Measurements from ENCODE around the gene CPXM1. TPM values are rescaled to one million over a fixed set of nuclear protein-coding genes. Genes with fewer than 3 reads are reported as not detected.

CPXM1 gene
- total and polyA plus RNA-seq, 9 of the 15 experiments (the other 6 are each of a cell fraction or from before 2014, with no cell fraction given) = 0.04 to 1.1 (median 0.37) TPM; not detected in 2

DNA sequence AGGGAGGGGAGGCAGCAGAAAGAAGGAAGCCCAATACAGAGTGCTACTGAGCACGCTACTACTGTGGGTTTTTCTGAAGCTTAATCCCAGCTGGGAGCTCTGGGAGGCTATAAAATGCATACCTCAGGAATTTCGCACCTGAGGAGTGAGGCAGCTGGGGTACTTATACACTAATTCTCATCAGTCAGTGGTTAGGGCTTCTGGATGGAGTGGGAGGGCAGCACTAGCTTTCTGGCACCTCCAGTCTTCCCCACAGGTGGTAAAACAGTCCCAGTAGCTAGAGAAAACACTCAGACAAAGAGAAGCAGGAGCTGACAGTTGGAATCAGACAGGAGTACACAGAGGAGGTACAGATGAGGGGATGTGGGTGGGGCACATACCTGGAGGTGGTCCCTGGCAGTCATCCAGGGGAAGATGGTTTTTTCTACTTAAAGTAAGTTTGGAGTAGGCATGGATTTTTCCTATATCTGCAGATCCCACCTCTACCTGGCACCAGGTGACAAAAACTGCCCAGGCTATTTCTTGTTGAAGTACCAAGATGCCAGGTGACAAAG lies 37.8 kb downstream of the CPXM1 start (continued):
- TF ChIP-seq, protein P1, sequence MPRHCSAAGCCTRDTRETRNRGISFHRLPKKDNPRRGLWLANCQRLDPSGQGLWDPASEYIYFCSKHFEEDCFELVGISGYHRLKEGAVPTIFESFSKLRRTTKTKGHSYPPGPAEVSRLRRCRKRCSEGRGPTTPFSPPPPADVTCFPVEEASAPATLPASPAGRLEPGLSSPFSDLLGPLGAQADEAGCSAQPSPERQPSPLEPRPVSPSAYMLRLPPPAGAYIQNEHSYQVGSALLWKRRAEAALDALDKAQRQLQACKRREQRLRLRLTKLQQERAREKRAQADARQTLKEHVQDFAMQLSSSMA (CRISPR knock-in tag; IDR thresholded peaks at IDR 0.05) = no peak
- TF ChIP-seq TAF1 (IDR thresholded peaks at IDR 0.05; ENCODE audit: control insufficient read depth, extremely low read depth, insufficient read depth, low read length, severe bottlenecking) = no peak
- TF ChIP-seq DMBX1 (CRISPR knock-in tag; IDR thresholded peaks at IDR 0.05; ENCODE audit: borderline replicate concordance) = no peak
- no peak for TF ChIP-seq ZNF274 (IDR thresholded peaks at IDR 0.05; ENCODE audit: borderline replicate concordance, low read depth, low read length)
- no peak for TF ChIP-seq EWSR1 (IDR thresholded peaks at IDR 0.05; ENCODE audit: borderline replicate concordance, low read depth, partially characterized antibody)
- no peak for TF ChIP-seq HIVEP1 (CRISPR knock-in tag; IDR thresholded peaks at IDR 0.05)
- no peak for TF ChIP-seq ZNF41 (CRISPR knock-in tag; conservative IDR thresholded peaks at IDR 0.05)

DNA sequence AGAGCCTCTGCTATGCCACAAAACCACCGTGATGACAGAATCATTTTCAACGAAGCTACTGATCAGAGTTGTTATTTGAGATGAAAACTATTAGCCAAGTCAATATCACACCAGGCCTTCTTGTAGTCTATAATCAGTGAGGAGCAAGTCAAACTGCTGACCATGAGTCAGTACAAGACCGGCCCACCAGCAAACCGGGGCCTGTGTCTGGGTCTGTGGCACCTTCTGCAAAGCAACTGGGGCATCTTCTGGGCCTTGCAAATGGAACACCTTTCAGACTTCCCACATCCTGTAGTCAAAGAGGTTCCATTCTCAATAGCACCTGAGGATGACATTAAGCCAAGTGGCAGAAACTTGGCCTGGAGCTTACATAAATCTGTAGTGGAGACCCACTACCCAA lies 38.5 kb downstream of the CPXM1 start:
- no peak for ATAC-seq
- POLR2A ChIA-PET = interaction anchor here (0.9 to 1.1 kb wide), 2 partner anchors 10 to 27 kb away, joined by 3 to 4 read pairs; no protein-coding TSS in a partner anchor
- no TSS peak for BruUV-seq (replicated peaks)

More for the DNA sequence above, 38.5 kb downstream of the CPXM1 start:
- Histone ChIP-seq H3K27ac (ENCODE audit: extremely low read depth, low read depth, low read length) (no peak overlapping the region), H3K9me3 (replicated peaks; ENCODE audit: control insufficient read depth, insufficient read depth, low read depth, low read length) (no peaks in the 10 kb centered on the region), H3K4me3 (no peak overlapping the region), H3K9ac (ENCODE audit: insufficient read depth in 1 of 2, low read depth in 2 of 2, low read length in 2 of 2) (no peak overlapping the region), H3K4me2 (ENCODE audit: insufficient read depth, low read length) (no peak overlapping the region), H3K4me1 (replicated peaks in 1 of 2; ENCODE audit: control insufficient read depth in 2 of 2, insufficient read depth in 2 of 2, low read length in 2 of 2) (peaks cover 2 to 10% of the 10 kb centered on the region in 2 experiments; a peak in 4 of 5 replicates), H4K20me1 (replicated peaks; ENCODE audit: control insufficient read depth, insufficient read depth, low read length) (no peaks in the 10 kb centered on the region), H2AFZ (ENCODE audit: low read depth, low read length) (no peak overlapping the region), H3K9me1 (ENCODE audit: control insufficient read depth, insufficient read depth, low read length) (no peaks in the 10 kb centered on the region), H3K36me3 (ENCODE audit: control insufficient read depth, insufficient read depth, low read length) (no peaks in the 10 kb centered on the region), H3K27me3 (ENCODE audit: control insufficient read depth in 2 of 2, insufficient read depth in 2 of 2, low read length in 2 of 2) (peaks cover 0 to 4% of the 10 kb centered on the region in 2 experiments; a peak in 1 of 5 replicates), H3K79me2 (ENCODE audit: control insufficient read depth, insufficient read depth, low read length) (no peaks in the 10 kb centered on the region)
- 0% methylated on average over 4 of the region's 4 CpGs for WGBS (ENCODE audit: insufficient coverage, low coverage, missing lambda C conversion rate)
- FAIRE-seq (no peak), DNase-seq (ENCODE audit: extremely low read depth in 1 of 4, low spot score in 3 of 4) (no peak)
- in situ Hi-C loops (cut with MboI) (no loop called here), intact Hi-C loops (cut with micrococcal nuclease) (no loop called here)
- TF ChIP-seq ZNF766 (CRISPR knock-in tag; conservative IDR thresholded peaks at IDR 0.05) = no peak
- TF ChIP-seq CREB1 (IDR thresholded peaks at IDR 0.05) = no peak
- TF ChIP-seq CREB1 (CRISPR knock-in tag; IDR thresholded peaks at IDR 0.05) = no peak
- CTCF ChIA-PET (ENCODE audit: low intra/inter-chr PET ratio) = no interaction called here

Measured in K562 (cell line).